HG03097 (cell line): ENCODE data around the gene SLC39A8.
"Not testable (repeated sequence)": the region's sequence is repeated elsewhere in the genome, so short reads cannot be mapped to it uniquely, and the experiment has no call there.

ENCODE experiments used
- ATAC-seq: cut with Tn5 transposase; IDR thresholded peaks from one replicate; pipeline ENCODE4 v1.9.1; 2021; ENCODE audit not compliant: unreplicated experiment, low FRiP score

Gene SLC39A8

GRCh38 chr4:102344954-102345794 is at the start of gene SLC39A8:
SLC39A8 (minus strand) TSS chr4:102345482; CDS start chr4:102344662, 820 bp downstream.
- ATAC-seq: peak; percentile 83

- ATAC-seq: no peak
These were observed 46.9 kb upstream of the SLC39A8 start for GRCh38 chr4:102392033-102392744.

- peak; percentile 90 for ATAC-seq
These were observed 45.2 kb upstream of the SLC39A8 start for GRCh38 chr4:102390438-102390837.

GRCh38 chr4:102388611-102389010 is 43.3 kb upstream of the SLC39A8 start:
- no peak for ATAC-seq

GRCh38 chr4:102387552-102388150 is 42.4 kb upstream of the SLC39A8 start:
- no peak for ATAC-seq

- no peak for ATAC-seq
These were observed 41.7 kb upstream of the SLC39A8 start for GRCh38 chr4:102386966-102387365.

GRCh38 chr4:102380253-102380652 is 35.0 kb upstream of the SLC39A8 start:
- ATAC-seq: not testable (repeated sequence)

- ATAC-seq: no peak
These were observed 17.7 kb upstream of the SLC39A8 start for GRCh38 chr4:102362922-102363432.

- no peak for ATAC-seq
These were observed 12.8 kb upstream of the SLC39A8 start for GRCh38 chr4:102358128-102358527.

GRCh38 chr4:102357637-102358036 is 12.4 kb upstream of the SLC39A8 start:
- ATAC-seq: not testable (repeated sequence)

- no peak for ATAC-seq
These were observed 11.4 kb upstream of the SLC39A8 start for GRCh38 chr4:102356562-102357202.

- ATAC-seq: no peak
These were observed 10.5 kb upstream of the SLC39A8 start for GRCh38 chr4:102355748-102356147.

- ATAC-seq: no peak
These were observed 9.6 kb upstream of the SLC39A8 start for GRCh38 chr4:102354671-102355454.

- ATAC-seq: no peak
These were observed 7.5 kb upstream of the SLC39A8 start for GRCh38 chr4:102352781-102353180.

GRCh38 chr4:102350634-102351033 is 5.4 kb upstream of the SLC39A8 start:
- no peak for ATAC-seq

- no peak for ATAC-seq
These were observed 3.4 kb upstream of the SLC39A8 start for GRCh38 chr4:102348701-102349100.

GRCh38 chr4:102345795-102346100 is 466 bp upstream of the SLC39A8 start:
- ATAC-seq: no peak

- ATAC-seq: peak; percentile 43
These were observed 745 bp downstream of the SLC39A8 start for GRCh38 chr4:102344520-102344953.

- ATAC-seq: peak; percentile 26
These were observed 1.2 kb downstream of the SLC39A8 start for GRCh38 chr4:102343964-102344519.
